Esophagus muscularis mucosa (tissue), 4 donors: Measurements from ENCODE around the gene TDRD1. TPM values are rescaled to one million over a fixed set of nuclear protein-coding genes. Genes with fewer than 3 reads are reported as not detected.

Source experiments
- DNase-seq: peaks from one replicate; pipeline ENCODE4 v3.0.0-alpha.2; 2017; ENCODE audit errors: extremely low spot score
- H3K27ac ChIP-seq, 4 donors: fragments of 200-600 bp; sonication (generic); replicated peaks in 1 of 4; 1 replicate in 3 of 4; 2 replicates in 1 of 4; pipeline ENCODE4 v1.5.1; 2016 to 2019; ENCODE audit warnings: mild to moderate bottlenecking in 1 of 4
- H3K27me3 ChIP-seq, 4 donors: fragments of 200-600 bp; sonication (generic); one replicate each; pipeline versions ENCODE4 v1.5.1 to v1.6.0; 2016 to 2019
- H3K36me3 ChIP-seq, 4 donors: fragments of 200-600 bp; sonication (generic); one replicate each; pipeline ENCODE4 v1.5.1; 2016 to 2019
- H3K4me1 ChIP-seq, 4 donors: fragments of 200-600 bp; sonication (generic); one replicate each; pipeline ENCODE4 v1.5.1; 2016 to 2019
- H3K4me3 ChIP-seq, 4 donors: fragments of 200-600 bp; sonication (generic); 1 replicate in 2 of 4; 2 replicates in 2 of 4; pipeline ENCODE4 v1.5.1; 2016 to 2019; ENCODE audit warnings: mild to moderate bottlenecking in 4 of 4, moderate library complexity in 1 of 4
- H3K9me3 ChIP-seq, 4 donors: fragments of 200-600 bp; sonication (generic); 1 replicate in 3 of 4; 2 replicates in 1 of 4; pipeline ENCODE4 v1.5.1; 2016 to 2019
- CTCF ChIP-seq, 3 experiments: fragments of 200-600 bp in 2 of 3; fragments of 450-650 bp in 1 of 3; sonication (generic) in 2 of 3; IDR thresholded peaks; one replicate each; pipeline ENCODE4 v1.5.1; 2017 to 2019; ENCODE audit warnings: antibody characterized with exemption in 3 of 3, mild to moderate bottlenecking in 2 of 3, moderate library complexity in 1 of 3
- EP300 ChIP-seq: sonication (generic); formaldehyde crosslinking; IDR thresholded peaks from one replicate; pipeline ENCODE4 v1.6.1; 2017; ENCODE audit warnings: antibody characterized with exemption
- POLR2A ChIP-seq: fragments of 450-650 bp; IDR thresholded peaks from one replicate; pipeline ENCODE4 v1.6.1; 2017; ENCODE audit warnings: antibody characterized with exemption, moderate library complexity, mild to moderate bottlenecking, low read depth
- POLR2AphosphoS5 ChIP-seq, 2 donors: sonication (generic); formaldehyde crosslinking; IDR thresholded peaks; one replicate each; pipeline ENCODE4 v1.6.1; 2017; ENCODE audit warnings: antibody characterized with exemption in 2 of 2
- WGBS: methylation state at CpG from one replicate; pipeline ENCODE4 v1.1.5; 2018; 5-methylcytosine and 5-hydroxymethylcytosine counted together
- intact Hi-C: fragments of 100-400 bp; cut with DNase I; formaldehyde crosslinking; loops from one replicate; pipeline ENCODE4 v1.15.1; 2023
- total RNA-seq, 4 donors: library from RNA; depleted of rRNA; stranded (reverse); fragments of >200 nt; gene quantifications; one replicate each; pipeline versions ENCODE4 v1.1.0 to v1.2.1, GENCODE V29; 2016

Gene TDRD1
- total RNA-seq, 4 donors from 2014 or later, result 0.11 to 0.42 (median 0.13) TPM; not detected in 1

- 74% methylated on average over 11 of the region's 11 CpGs for WGBS
- Histone ChIP-seq H3K27ac (no peak overlapping the region), H3K27me3 (peaks cover 0 to 86% (median 27%) of the 10 kb centered on the region in 4 donors), H3K9me3 (no peaks in the 10 kb centered on the region), H3K36me3 (no peaks in the 10 kb centered on the region), H3K4me1 (peaks cover 7 to 13% (median 12%) of the 10 kb centered on the region in 4 donors), H3K4me3 (peak overlapping the region in 2 of 4 donors; percentile 50 to 58)
- TF ChIP-seq CTCF (IDR thresholded peaks at IDR 0.05), result no peak
- TF ChIP-seq POLR2A, result no peak
- no peak for TF ChIP-seq POLR2AphosphoS5 (IDR thresholded peaks at IDR 0.05)
- no peak for TF ChIP-seq EP300
- intact Hi-C loops, result no loop called here
- DNase-seq, result peak; percentile 86
Measured at GRCh38 chr10:114239994-114240345, 60.8 kb downstream of the TDRD1 start.

- WGBS, result 86% methylated on average over 9 of the region's 9 CpGs
- Histone ChIP-seq H3K4me3 (no peak overlapping the region), H3K27ac (no peak overlapping the region), H3K4me1 (peaks cover 7 to 13% (median 12%) of the 10 kb centered on the region in 4 donors), H3K27me3 (peaks cover 0 to 64% (median 23%) of the 10 kb centered on the region in 4 donors), H3K9me3 (no peaks in the 10 kb centered on the region), H3K36me3 (no peaks in the 10 kb centered on the region)
- peak; percentile 80 for DNase-seq
- intact Hi-C loops, result no loop called here
- TF ChIP-seq EP300 (no peak), POLR2AphosphoS5 (IDR thresholded peaks at IDR 0.05) (no peak), POLR2A (no peak), CTCF (IDR thresholded peaks at IDR 0.05) (no peak)
Measured at GRCh38 chr10:114242235-114242634, 63.1 kb downstream of the TDRD1 start.

DNA sequence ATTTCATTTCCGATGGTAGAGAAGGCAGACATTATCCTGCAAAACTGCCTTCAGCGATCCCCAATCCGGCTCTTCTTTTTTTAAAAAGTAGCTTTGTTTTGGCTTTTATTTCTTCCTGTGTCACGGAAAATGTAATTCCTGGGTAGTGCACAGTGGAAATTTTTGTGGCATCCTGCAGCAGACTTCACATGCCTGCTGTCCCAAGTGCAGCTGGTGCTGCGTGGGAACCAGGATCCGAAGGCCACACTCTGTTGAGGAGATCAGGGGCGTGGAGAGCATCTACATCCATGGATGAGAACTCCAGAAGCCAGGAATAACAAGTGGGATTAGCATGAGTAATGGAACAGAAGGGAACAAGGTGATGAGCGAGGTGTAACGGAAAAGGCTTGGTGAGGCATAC, 64.5 kb downstream of the TDRD1 start:
- intact Hi-C loops, result no loop called here
- Histone ChIP-seq H3K27ac (no peak overlapping the region), H3K4me3 (no peak overlapping the region), H3K4me1 (peaks cover 7 to 13% (median 12%) of the 10 kb centered on the region in 4 donors), H3K9me3 (no peaks in the 10 kb centered on the region), H3K27me3 (peaks cover 0 to 49% (median 18%) of the 10 kb centered on the region in 4 donors), H3K36me3 (no peaks in the 10 kb centered on the region)
- DNase-seq, result no peak
- 81% methylated on average over 9 of the region's 9 CpGs for WGBS
- TF ChIP-seq POLR2A (no peak), POLR2AphosphoS5 (IDR thresholded peaks at IDR 0.05) (no peak), EP300 (no peak), CTCF (IDR thresholded peaks at IDR 0.05) (no peak)

GRCh38 chr10:114244126-114244525, 65.0 kb downstream of the TDRD1 start:
- intact Hi-C loops, result no loop called here
- Histone ChIP-seq H3K9me3 (no peaks in the 10 kb centered on the region), H3K27ac (no peak overlapping the region), H3K4me3 (no peak overlapping the region), H3K36me3 (no peaks in the 10 kb centered on the region), H3K27me3 (peaks cover 0 to 45% (median 14%) of the 10 kb centered on the region in 4 donors), H3K4me1 (peaks cover 5 to 9% (median 7%) of the 10 kb centered on the region in 4 donors)
- WGBS, result 47% methylated on average over 6 of the region's 6 CpGs
- no peak for TF ChIP-seq POLR2A
- TF ChIP-seq POLR2AphosphoS5 (IDR thresholded peaks at IDR 0.05), result no peak
- no peak for TF ChIP-seq CTCF (IDR thresholded peaks at IDR 0.05)
- TF ChIP-seq EP300, result no peak
- DNase-seq, result no peak
